Measurements from ENCODE around the gene CKAP4.

Gene CKAP4, protein sequence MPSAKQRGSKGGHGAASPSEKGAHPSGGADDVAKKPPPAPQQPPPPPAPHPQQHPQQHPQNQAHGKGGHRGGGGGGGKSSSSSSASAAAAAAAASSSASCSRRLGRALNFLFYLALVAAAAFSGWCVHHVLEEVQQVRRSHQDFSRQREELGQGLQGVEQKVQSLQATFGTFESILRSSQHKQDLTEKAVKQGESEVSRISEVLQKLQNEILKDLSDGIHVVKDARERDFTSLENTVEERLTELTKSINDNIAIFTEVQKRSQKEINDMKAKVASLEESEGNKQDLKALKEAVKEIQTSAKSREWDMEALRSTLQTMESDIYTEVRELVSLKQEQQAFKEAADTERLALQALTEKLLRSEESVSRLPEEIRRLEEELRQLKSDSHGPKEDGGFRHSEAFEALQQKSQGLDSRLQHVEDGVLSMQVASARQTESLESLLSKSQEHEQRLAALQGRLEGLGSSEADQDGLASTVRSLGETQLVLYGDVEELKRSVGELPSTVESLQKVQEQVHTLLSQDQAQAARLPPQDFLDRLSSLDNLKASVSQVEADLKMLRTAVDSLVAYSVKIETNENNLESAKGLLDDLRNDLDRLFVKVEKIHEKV

DNA sequence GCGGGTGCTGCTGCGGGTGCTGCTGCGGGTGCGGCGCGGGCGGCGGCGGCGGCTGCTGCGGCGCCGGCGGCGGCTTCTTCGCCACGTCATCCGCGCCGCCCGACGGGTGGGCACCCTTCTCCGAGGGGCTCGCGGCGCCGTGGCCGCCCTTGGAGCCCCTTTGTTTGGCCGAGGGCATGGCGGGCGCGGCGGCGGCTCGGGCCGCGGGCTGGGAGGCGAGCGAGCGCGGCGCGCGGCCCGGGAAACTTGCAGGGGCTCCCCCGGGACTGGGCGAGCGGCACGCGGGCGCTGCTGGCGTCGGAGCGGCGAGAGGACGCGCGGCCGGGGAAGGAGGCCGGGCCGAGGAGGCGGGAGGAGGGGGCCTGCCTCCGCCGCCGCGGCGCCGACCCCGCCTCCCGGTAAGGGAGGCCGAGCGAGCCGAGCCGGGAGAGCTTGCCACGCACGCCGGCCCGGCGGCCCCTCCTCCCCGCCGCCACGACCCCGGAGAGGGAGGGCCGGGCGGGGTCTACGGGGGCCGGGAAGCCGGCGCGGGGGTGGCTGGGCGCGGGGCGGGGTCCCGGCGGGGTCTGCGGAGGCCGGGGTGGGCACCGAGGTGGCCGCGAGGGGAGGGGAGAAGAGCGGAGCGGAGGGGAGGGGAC lies at the start of gene CKAP4:
CKAP4 (minus strand) TSS at position 347 of the 638 bp plus-strand sequence; CDS start at position 178, 169 bp downstream.
- peak within 1 kb of the TSS; percentile 87 for H3K27ac ChIP-seq
- TF ChIP-seq, protein P1, sequence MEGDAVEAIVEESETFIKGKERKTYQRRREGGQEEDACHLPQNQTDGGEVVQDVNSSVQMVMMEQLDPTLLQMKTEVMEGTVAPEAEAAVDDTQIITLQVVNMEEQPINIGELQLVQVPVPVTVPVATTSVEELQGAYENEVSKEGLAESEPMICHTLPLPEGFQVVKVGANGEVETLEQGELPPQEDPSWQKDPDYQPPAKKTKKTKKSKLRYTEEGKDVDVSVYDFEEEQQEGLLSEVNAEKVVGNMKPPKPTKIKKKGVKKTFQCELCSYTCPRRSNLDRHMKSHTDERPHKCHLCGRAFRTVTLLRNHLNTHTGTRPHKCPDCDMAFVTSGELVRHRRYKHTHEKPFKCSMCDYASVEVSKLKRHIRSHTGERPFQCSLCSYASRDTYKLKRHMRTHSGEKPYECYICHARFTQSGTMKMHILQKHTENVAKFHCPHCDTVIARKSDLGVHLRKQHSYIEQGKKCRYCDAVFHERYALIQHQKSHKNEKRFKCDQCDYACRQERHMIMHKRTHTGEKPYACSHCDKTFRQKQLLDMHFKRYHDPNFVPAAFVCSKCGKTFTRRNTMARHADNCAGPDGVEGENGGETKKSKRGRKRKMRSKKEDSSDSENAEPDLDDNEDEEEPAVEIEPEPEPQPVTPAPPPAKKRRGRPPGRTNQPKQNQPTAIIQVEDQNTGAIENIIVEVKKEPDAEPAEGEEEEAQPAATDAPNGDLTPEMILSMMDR (conservative IDR thresholded peaks at IDR 0.05) = no peak

- TF ChIP-seq, protein P1 (conservative IDR thresholded peaks at IDR 0.05) = no peak
Observed at GRCh38 chr12:106297075-106297474, 49.3 kb upstream of the CKAP4 start.

DNA sequence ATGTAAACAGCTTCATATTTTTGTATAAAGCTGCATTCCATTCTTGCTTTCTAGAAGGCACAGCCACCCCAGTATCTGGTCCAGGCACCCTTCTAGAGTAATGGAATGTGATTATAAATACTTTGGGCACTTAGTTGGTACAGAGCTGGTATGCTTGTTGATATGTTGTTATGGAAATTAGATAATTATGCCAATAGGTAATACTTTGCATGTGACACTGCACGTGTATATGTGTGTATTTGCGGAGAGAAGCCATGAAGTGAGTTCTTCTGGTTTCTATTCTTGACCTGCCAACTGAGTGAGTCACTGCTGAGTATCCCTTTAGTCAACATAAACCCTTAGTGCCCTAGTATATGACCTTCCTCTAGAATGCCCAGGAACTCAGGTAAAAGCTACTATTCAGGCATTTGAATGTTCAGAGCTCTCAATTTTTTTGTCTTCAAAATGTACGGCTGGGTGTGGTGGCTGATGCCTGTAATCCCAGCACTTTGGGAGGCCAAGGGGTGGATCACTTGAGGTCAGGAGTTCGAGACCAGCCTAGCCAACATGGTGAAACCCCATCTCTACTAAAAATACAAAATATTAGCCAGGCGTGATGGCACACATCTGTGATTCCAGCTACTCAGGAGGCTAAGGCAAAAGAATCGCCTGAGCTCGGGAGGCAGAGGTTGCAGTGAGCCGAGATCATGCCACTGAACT lies 48.5 kb upstream of the CKAP4 start:
- TF ChIP-seq, protein P1 (conservative IDR thresholded peaks at IDR 0.05) = no peak
- H3K27ac ChIP-seq = no peak overlapping the region

More at GRCh38 chr12:106297075-106297474, 49.3 kb upstream of the CKAP4 start:
- H3K27ac ChIP-seq = no peak overlapping the region

DNA sequence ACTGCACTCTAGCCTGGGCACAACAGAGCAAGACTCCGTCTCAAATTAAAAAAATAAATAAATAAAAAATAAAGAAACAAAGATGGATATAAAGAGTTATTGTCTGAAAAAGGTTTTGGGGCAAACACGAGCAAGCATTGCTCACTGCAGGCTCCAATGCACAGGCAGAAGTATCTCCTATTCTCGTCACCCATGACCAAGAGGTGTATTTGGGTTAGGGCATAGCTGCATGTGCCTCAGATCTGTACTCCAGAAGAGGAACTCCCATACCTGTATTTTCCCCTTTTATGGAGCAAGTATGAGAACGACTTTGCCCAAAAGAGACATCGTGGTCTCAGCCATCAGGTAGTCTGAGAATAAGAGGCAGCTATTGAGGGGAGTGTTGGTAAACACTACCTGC lies 44.5 kb upstream of the CKAP4 start:
- TF ChIP-seq, protein P1 (conservative IDR thresholded peaks at IDR 0.05) = no peak
- no peak overlapping the region for H3K27ac ChIP-seq

- TF ChIP-seq, protein P1 (conservative IDR thresholded peaks at IDR 0.05) = no peak
- H3K27ac ChIP-seq = peak overlapping the region; percentile 5; the same call in 1 of the 2 replicates
Observed at GRCh38 chr12:106291342-106291741, 43.5 kb upstream of the CKAP4 start.

GRCh38 chr12:106290666-106291065 lies 42.8 kb upstream of the CKAP4 start:
- peak overlapping the region; percentile 5; the same call in 1 of the 2 replicates for H3K27ac ChIP-seq
- TF ChIP-seq, protein P1 (conservative IDR thresholded peaks at IDR 0.05) = no peak

All from VCaP (cell line).